HG02840 (cell line): ENCODE results near the gene LRPAP1.
"Not testable (repeated sequence)": the region's sequence is repeated elsewhere in the genome, so short reads cannot be mapped to it uniquely, and the experiment has no call there.

Experiments
- ATAC-seq: cut with Tn5 transposase; IDR thresholded peaks from one replicate; pipeline ENCODE4 v1.9.1; 2021; ENCODE audit warnings: mild to moderate bottlenecking, moderate library complexity, moderate number of reproducible peaks; ENCODE audit not compliant: unreplicated experiment, low FRiP score

The LRPAP1 gene

DNA sequence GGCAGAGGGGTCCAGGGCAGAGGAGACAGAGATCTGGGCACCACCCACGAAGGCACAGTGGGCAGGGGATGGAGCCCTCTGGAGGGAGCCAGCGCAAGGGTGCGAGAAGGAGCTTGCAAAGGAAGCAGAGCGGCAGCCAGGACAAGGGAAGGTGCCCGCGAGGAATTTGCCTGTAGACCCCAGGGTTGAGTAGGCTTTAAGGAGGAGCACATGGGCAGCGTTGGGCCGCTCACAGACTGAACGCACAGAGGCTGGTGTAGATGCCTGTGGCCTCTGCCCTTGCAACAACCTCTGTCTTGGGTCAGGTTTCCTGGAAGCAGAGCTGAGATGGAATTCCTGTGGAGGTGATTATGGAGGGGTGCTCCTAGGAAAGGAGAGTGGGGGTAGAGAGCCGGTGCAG is 3.6 kb upstream of the LRPAP1 start:
- ATAC-seq, result not testable (repeated sequence)

GRCh38 chr4:3533423-3533820 is 1.2 kb upstream of the LRPAP1 start:
- no peak for ATAC-seq

DNA sequence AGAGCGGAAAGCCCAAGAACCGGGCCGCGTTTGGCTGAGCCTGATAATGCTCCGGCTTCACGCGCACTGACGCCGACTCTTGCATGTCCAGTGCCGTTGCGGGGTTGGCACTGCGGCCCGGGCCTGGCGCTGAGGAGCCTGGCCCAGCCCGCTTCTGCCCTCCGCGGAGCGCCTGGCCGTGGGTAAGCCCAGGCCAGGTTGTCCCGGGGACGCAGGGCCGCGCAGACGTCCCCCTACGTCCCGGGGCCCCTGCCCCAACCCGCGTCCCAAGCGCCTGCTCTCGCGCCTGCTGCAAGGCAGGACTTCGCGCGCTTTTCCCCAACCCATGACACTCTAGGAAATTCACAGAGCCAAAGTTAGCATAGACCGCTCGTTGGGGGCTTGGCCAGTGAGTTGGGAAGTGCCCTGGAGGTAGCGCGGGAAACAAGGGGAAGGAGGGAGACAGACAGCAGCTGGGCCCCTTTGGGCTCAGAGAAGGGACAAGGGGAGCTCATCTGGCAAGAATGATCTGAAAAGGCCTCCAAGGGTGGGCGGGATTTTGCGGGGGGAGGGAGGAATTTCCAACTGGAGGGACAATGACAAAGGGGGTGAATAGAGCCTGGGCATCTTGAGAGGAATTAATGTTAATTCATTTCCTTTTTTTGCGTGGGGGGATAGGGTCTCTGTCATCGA is 665 bp upstream of the LRPAP1 start:
- no peak for ATAC-seq

- ATAC-seq, result peak; percentile 2
Measured at GRCh38 chr4:3531318-3531878, 824 bp downstream of the LRPAP1 start.

GRCh38 chr4:3530663-3531254 is 1.5 kb downstream of the LRPAP1 start:
- ATAC-seq, result no peak

- no peak for ATAC-seq
Measured at GRCh38 chr4:3530051-3530450, 2.2 kb downstream of the LRPAP1 start.

- no peak for ATAC-seq
Measured at GRCh38 chr4:3529363-3529762, 2.9 kb downstream of the LRPAP1 start.

GRCh38 chr4:3527914-3528876 is 4.0 kb downstream of the LRPAP1 start:
- ATAC-seq, result no peak

- ATAC-seq, result no peak
Measured at GRCh38 chr4:3527101-3527913, 4.9 kb downstream of the LRPAP1 start.

- no peak for ATAC-seq
Measured at GRCh38 chr4:3526456-3526855, 5.8 kb downstream of the LRPAP1 start.

GRCh38 chr4:3525532-3526430 is 6.4 kb downstream of the LRPAP1 start:
- no peak for ATAC-seq

DNA sequence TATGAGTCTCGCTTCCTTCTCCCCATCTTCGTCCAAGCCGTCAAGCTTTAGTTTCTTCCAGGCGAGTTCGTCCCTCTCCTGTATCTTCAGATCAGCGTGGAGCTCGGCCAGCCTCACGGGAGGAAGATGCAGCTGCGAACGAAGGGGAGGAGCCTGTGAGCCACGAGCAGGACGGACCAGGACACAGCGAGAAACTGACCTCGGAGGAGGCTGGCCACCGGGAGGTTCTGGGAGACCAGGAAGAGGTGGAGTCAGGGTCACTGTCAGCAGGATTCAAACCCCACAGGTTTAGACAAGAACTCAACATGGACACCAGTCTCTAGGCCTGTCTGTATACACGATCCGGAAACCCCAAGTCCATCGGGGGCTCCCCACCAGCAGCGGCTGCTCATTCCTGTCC is 7.3 kb downstream of the LRPAP1 start:
- no peak for ATAC-seq

- no peak for ATAC-seq
Measured at GRCh38 chr4:3524349-3524748, 7.9 kb downstream of the LRPAP1 start.

GRCh38 chr4:3523628-3524221 is 8.5 kb downstream of the LRPAP1 start:
- no peak for ATAC-seq

DNA sequence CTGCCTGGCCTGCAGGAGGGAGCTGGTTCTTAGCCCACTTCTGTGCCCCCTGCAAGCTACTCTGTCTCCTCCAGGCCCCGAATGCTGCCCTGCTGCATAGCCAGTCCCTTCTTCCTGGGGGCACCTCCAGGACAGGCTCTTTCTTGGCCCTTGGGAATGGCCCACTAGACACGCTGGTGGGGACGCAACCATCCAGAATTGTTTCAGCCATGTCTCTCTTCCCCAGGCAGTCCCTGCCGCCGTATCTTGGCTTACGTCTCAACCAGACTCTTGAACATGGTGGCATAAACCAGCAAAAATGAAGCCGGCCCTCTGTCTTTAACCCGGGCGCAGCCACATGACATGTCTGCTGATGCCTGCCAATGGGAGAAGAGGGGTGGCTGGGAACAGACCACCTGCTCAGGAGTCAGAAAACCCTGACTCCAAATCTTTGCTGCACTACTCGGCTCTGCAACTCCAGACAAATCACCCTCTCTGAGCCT is 9.0 kb downstream of the LRPAP1 start:
- no peak for ATAC-seq

DNA sequence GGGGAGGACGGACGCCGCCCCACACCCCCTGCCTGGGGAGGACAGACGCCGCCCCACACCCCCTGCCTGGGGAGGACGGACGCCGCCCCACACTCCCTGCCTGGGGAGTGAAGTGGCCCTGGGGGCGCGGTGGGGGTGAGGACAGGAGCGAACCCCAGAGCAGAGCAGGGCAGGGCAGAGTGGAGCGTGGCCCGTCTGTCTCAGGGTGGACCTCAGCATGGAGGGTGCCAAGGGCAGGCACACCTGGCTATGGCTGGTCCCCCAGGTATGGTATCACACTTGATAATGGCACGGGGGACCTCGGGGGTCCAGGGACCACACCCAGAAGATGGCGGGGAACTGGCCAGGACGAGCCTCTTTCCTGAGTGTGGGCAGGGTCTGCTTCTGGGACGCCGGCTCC is 9.6 kb downstream of the LRPAP1 start:
- no peak for ATAC-seq

- no peak for ATAC-seq
Measured at GRCh38 chr4:3522326-3522640, 9.9 kb downstream of the LRPAP1 start.

DNA sequence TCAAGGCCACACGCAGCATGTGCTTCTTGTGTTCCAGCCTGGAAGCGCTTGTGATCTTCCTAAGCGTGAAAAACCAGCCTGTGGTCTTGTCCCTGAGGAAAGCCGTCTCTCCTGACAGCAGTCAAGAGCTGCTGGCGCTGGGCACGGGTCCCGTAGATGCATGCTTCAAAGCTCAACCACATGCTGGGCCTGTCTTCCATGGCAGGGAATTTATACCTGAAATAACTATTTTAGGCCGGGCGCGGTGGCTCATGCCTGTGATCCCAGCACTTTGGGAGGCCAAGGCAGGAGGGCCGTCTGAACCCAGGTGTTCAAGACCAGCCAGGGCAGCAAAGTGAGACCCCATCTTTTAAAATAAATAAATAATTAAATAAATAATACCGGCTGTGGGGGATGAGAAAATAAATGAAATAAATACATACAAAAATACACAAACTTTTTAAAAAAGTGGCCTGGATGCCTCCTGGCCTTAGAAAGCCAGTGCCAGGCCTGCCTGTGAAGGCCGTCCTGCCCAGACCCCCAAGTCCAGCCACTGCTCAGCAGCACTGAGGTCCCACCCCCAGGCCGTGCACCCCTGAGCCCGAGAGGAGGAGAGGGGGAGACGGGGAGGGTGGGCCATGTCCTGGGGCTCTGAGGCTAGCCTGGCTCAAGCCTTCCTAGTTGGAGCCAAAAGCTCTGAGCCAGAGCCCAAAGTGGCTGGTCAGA is 10.4 kb downstream of the LRPAP1 start:
- no peak for ATAC-seq
